HepG2 (cell line): ENCODE results near the gene C14orf132.
"Not testable (repeated sequence)": the region's sequence is repeated elsewhere in the genome, so short reads cannot be mapped to it uniquely, and the experiment has no call there.

ENCODE experiments used
- AFF4 ChIP-seq: sonication (generic); formaldehyde crosslinking; IDR thresholded peaks from 2 replicates; pipeline ENCODE4 v1.4.0; 2020; ENCODE audit warnings: missing genetic modification reagents
- ATF3 ChIP-seq: sonication (generic); formaldehyde crosslinking; IDR thresholded peaks from 2 replicates; pipeline ENCODE4 v1.4.0; 2020; ENCODE audit warnings: missing genetic modification reagents
- CAMTA2 ChIP-seq: sonication (generic); formaldehyde crosslinking; IDR thresholded peaks from 2 replicates; pipeline ENCODE4 v1.4.0; 2020; ENCODE audit warnings: mild to moderate bottlenecking, missing genetic modification reagents, borderline replicate concordance
- FOXK1 ChIP-seq: sonication (generic); formaldehyde crosslinking; IDR thresholded peaks from 2 replicates; pipeline ENCODE4 v1.4.0; 2020; ENCODE audit warnings: low read depth, missing genetic modification reagents, borderline replicate concordance
- FOXK2 ChIP-seq: fragments of 450-650 bp; IDR thresholded peaks from 2 replicates; pipeline ENCODE4 v1.6.1; 2016
- HCFC1 ChIP-seq: fragments of 150-350 bp; IDR thresholded peaks from 2 replicates; pipeline ENCODE4 v1.6.1; 2014; ENCODE audit warnings: low read depth, low read length
- HNRNPH1 ChIP-seq: fragments of 200-400 bp; formaldehyde crosslinking; optimal IDR thresholded peaks from 2 replicates; pipeline ENCODE3; 2017; ENCODE audit warnings: mild to moderate bottlenecking, low read depth, low read length
- HNRNPLL ChIP-seq: fragments of 200-400 bp; formaldehyde crosslinking; IDR thresholded peaks from 2 replicates; pipeline ENCODE4 v1.6.1; 2017; ENCODE audit warnings: mild to moderate bottlenecking, low read depth, low read length; ENCODE audit not compliant: poor library complexity, severe bottlenecking
- MAX ChIP-seq: IDR thresholded peaks from 2 replicates; pipeline ENCODE4 v1.6.1; 2012; ENCODE audit warnings: inconsistent platforms
- MLXIP ChIP-seq: sonication (generic); formaldehyde crosslinking; IDR thresholded peaks from 2 replicates; pipeline ENCODE4 v1.9.0; 2021; ENCODE audit warnings: missing genetic modification reagents, borderline replicate concordance
- ZNF747 ChIP-seq: sonication (generic); formaldehyde crosslinking; IDR thresholded peaks from 2 replicates; pipeline ENCODE4 v1.8.1; 2023; ENCODE audit warnings: missing genetic modification reagents, mild to moderate bottlenecking, borderline replicate concordance
- TF ChIP-seq, protein P1 (sequence below): sonication (generic); formaldehyde crosslinking; IDR thresholded peaks from 2 replicates; pipeline ENCODE4 v1.9.0; 2021; ENCODE audit warnings: missing genetic modification reagents, mild to moderate bottlenecking, borderline replicate concordance

DNA sequence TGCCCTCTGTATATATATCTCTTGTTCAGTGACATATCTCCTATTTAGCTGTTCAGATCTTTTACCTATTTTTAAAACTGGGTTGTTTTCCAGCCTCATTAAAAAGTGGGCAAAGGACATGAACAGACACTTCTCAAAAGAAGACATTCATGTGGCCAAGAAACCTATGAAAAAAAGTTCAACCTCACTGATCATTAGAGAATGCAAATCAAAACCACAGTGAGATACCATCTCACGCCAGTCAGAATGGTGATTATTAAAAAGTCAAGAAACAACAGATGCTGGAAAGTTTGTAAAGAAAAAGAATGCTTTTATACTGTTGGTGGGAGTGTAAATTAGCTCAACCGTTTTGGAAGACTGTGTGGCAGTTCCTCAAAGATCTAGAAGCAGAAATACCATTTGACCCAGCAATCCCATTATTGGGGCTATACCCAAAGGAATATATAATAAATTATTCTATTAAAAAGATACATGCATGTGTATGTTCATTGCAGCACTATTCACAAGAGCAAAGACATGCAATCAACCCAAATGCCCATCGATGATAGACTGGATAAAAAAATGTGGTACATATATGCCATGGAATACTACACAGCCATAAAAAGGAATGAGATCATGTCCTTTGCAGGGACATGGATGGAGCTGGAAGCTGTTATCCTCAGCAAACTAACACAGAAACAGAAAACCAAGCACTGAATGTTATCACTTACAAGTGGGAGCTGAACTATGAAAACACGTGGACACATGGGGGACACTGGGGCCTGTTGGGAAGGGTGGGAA is 34.3 kb downstream of the C14orf132 start:
- TF ChIP-seq MLXIP (CRISPR knock-in tag); ATF3 (CRISPR knock-in tag); AFF4 (CRISPR knock-in tag); CAMTA2; HNRNPH1; HNRNPLL; FOXK2; ZNF747 (CRISPR knock-in tag); MAX; FOXK1 (CRISPR knock-in tag); HCFC1: not testable (repeated sequence)
- TF ChIP-seq, protein P1, sequence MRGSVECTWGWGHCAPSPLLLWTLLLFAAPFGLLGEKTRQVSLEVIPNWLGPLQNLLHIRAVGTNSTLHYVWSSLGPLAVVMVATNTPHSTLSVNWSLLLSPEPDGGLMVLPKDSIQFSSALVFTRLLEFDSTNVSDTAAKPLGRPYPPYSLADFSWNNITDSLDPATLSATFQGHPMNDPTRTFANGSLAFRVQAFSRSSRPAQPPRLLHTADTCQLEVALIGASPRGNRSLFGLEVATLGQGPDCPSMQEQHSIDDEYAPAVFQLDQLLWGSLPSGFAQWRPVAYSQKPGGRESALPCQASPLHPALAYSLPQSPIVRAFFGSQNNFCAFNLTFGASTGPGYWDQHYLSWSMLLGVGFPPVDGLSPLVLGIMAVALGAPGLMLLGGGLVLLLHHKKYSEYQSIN (CRISPR knock-in tag), result not testable (repeated sequence)
